H9 (cell line): Measurements from ENCODE around the gene CD226. TPM values are rescaled to one million over a fixed set of nuclear protein-coding genes. Genes with fewer than 3 reads are reported as not detected.

Experiments used
- DNase-seq: peaks from one replicate; pipeline ENCODE4 v3.0.0-alpha.2; 2017
- H2AFZ ChIP-seq: one replicate; pipeline ENCODE4 v1.6.1; 2013; ENCODE audit warnings: mild to moderate bottlenecking, low read length, control low read depth, moderate library complexity
- H2AK5ac ChIP-seq: 2 replicates; pipeline ENCODE4 v1.6.1; 2013; ENCODE audit warnings: low read length, control low read depth, mixed read lengths; ENCODE audit not compliant: insufficient read length
- H2BK120ac ChIP-seq: one replicate; pipeline ENCODE4 v1.6.1; 2013; ENCODE audit warnings: low read depth, mild to moderate bottlenecking, low read length, control low read depth, inconsistent platforms; ENCODE audit not compliant: poor library complexity, severe bottlenecking
- H2BK12ac ChIP-seq: 2 replicates; pipeline ENCODE4 v1.6.1; 2013; ENCODE audit warnings: low read length, control low read depth, mixed read lengths, low read depth; ENCODE audit not compliant: insufficient read length
- H2BK15ac ChIP-seq: 2 replicates; pipeline ENCODE4 v1.6.1; 2013; ENCODE audit warnings: low read depth, low read length, control low read depth
- H2BK20ac ChIP-seq: one replicate; pipeline ENCODE4 v1.6.1; 2013; ENCODE audit warnings: low read depth, mild to moderate bottlenecking, low read length, control low read depth, inconsistent platforms; ENCODE audit not compliant: poor library complexity, severe bottlenecking
- H2BK5ac ChIP-seq: 2 replicates; pipeline ENCODE4 v1.6.1; 2013; ENCODE audit warnings: low read length, control low read depth, mixed read lengths; ENCODE audit not compliant: insufficient read length
- H3K14ac ChIP-seq: 2 replicates; pipeline ENCODE4 v1.6.1; 2013; ENCODE audit warnings: low read length, control low read depth; ENCODE audit not compliant: insufficient read depth
- H3K18ac ChIP-seq: 2 replicates; pipeline ENCODE4 v1.6.1; 2013; ENCODE audit warnings: low read depth, mild to moderate bottlenecking, mixed read lengths, low read length, control low read depth; ENCODE audit not compliant: insufficient read length
- H3K23ac ChIP-seq: 2 replicates; pipeline ENCODE4 v1.6.1; 2013; ENCODE audit warnings: low read length, control low read depth, mixed read lengths, low read depth; ENCODE audit not compliant: insufficient read length
- H3K23me2 ChIP-seq: 2 replicates; pipeline ENCODE4 v1.6.1; 2013; ENCODE audit warnings: low read depth, mild to moderate bottlenecking, mixed read lengths, low read length, control low read depth; ENCODE audit not compliant: insufficient read length, poor library complexity, severe bottlenecking
- H3K27ac ChIP-seq: 2 replicates; pipeline ENCODE4 v1.5.1; 2013; ENCODE audit warnings: low read length, control low read depth, mixed read lengths, low read depth; ENCODE audit not compliant: insufficient read length
- H3K27me3 ChIP-seq: 2 replicates; pipeline ENCODE4 v1.6.1; 2013; ENCODE audit warnings: low read length, control low read depth, inconsistent platforms; ENCODE audit not compliant: insufficient read depth
- H3K4ac ChIP-seq: 2 replicates; pipeline ENCODE4 v1.6.1; 2013; ENCODE audit warnings: low read depth, mild to moderate bottlenecking, control low read depth, inconsistent platforms, low read length, moderate library complexity
- H3K4me1 ChIP-seq: 2 replicates; pipeline ENCODE4 v1.6.1; 2013; ENCODE audit warnings: low read length, control low read depth, inconsistent platforms; ENCODE audit not compliant: insufficient read depth
- H3K4me2 ChIP-seq: 2 replicates; pipeline ENCODE4 v1.6.1; 2013; ENCODE audit warnings: low read length, control low read depth, mixed read lengths; ENCODE audit not compliant: insufficient read length, insufficient read depth
- H3K56ac ChIP-seq: 2 replicates; pipeline ENCODE4 v1.6.1; 2013; ENCODE audit warnings: low read depth, mild to moderate bottlenecking, mixed read lengths, low read length, control low read depth; ENCODE audit not compliant: insufficient read length
- H3K79me1 ChIP-seq: 2 replicates; pipeline ENCODE4 v1.6.1; 2013; ENCODE audit warnings: low read depth, mild to moderate bottlenecking, moderate library complexity, low read length, control low read depth, inconsistent platforms; ENCODE audit not compliant: insufficient read depth, poor library complexity, severe bottlenecking
- H3K79me2 ChIP-seq: 2 replicates; pipeline ENCODE4 v1.6.1; 2013; ENCODE audit warnings: low read length, control low read depth, inconsistent platforms; ENCODE audit not compliant: insufficient read depth
- H3K9ac ChIP-seq: 2 replicates; pipeline ENCODE4 v1.6.1; 2013; ENCODE audit warnings: low read length, control low read depth, mixed read lengths; ENCODE audit not compliant: insufficient read length; ENCODE audit errors: extremely low read depth
- H3K9me3 ChIP-seq: one replicate; pipeline ENCODE4 v1.6.1; 2013; ENCODE audit warnings: low read depth, low read length, inconsistent platforms; ENCODE audit not compliant: control insufficient read depth
- H3T11ph ChIP-seq: one replicate; pipeline ENCODE4 v1.6.1; 2013; ENCODE audit warnings: mild to moderate bottlenecking, low read length, control low read depth, inconsistent platforms
- H4K20me1 ChIP-seq: one replicate; pipeline ENCODE4 v1.6.1; 2013; ENCODE audit not compliant: control insufficient read depth, insufficient read length, insufficient read depth
- H4K5ac ChIP-seq: 2 replicates; pipeline ENCODE4 v1.6.1; 2013; ENCODE audit warnings: low read depth, mild to moderate bottlenecking, mixed read lengths, low read length, control low read depth; ENCODE audit not compliant: insufficient read length
- H4K8ac ChIP-seq: replicated peaks from 2 replicates; pipeline ENCODE4 v1.6.1; 2013; ENCODE audit warnings: low read length, control low read depth, mixed read lengths, low read depth; ENCODE audit not compliant: insufficient read length
- H4K91ac ChIP-seq: 2 replicates; pipeline ENCODE4 v1.6.1; 2013; ENCODE audit warnings: low read depth, mild to moderate bottlenecking, moderate library complexity, mixed read lengths, low read length, control low read depth; ENCODE audit not compliant: insufficient read length
- H3K27ac Mint-ChIP-seq, 3 experiments: 2 replicates in 2 of 3; 3 replicates in 1 of 3; pipeline ENCODE4 v1.8.0; 2020 to 2021; ENCODE audit warnings: mixed read lengths in 3 of 3, mild to moderate bottlenecking in 1 of 3, moderate library complexity in 1 of 3
- H3K27me3 Mint-ChIP-seq: 2 replicates; pipeline ENCODE4 v1.8.0; 2021; ENCODE audit warnings: low read depth, mild to moderate bottlenecking, moderate library complexity, mixed read lengths
- H3K36me3 Mint-ChIP-seq, 3 experiments: 2 replicates in 2 of 3; 3 replicates in 1 of 3; pipeline ENCODE4 v1.8.0; 2020 to 2021; ENCODE audit warnings: low read depth in 3 of 3, mixed read lengths in 3 of 3; ENCODE audit not compliant: insufficient read depth in 1 of 3
- H3K4me1 Mint-ChIP-seq, 2 experiments: 2 replicates each; pipeline ENCODE4 v1.8.0; 2020; ENCODE audit warnings: mixed read lengths in 2 of 2
- H3K4me3 Mint-ChIP-seq, 2 experiments: 2 replicates in 1 of 2; 3 replicates in 1 of 2; pipeline ENCODE4 v1.8.0; 2020 to 2021; ENCODE audit warnings: mild to moderate bottlenecking in 2 of 2, mixed read lengths in 2 of 2, moderate library complexity in 1 of 2
- H3K9me3 Mint-ChIP-seq, 2 experiments: 2 replicates in 1 of 2; 3 replicates in 1 of 2; pipeline ENCODE4 v1.8.0; 2020; ENCODE audit warnings: mild to moderate bottlenecking in 2 of 2, mixed read lengths in 2 of 2, moderate library complexity in 1 of 2
- CTCF ChIP-seq: fragments of 200-600 bp; sonication (generic); conservative IDR thresholded peaks from 3 replicates; pipeline ENCODE4 v1.8.0; 2021; ENCODE audit warnings: antibody characterized with exemption, mild to moderate bottlenecking
- WGBS: extraction: QIAGEN DNeasy Blood & Tissue Kit; methylation state at CpG from one replicate; pipeline ENCODE4 v1.1.7; 2013; ENCODE audit warnings: missing lambda C conversion rate, low lambda C conversion rate, mixed read lengths; ENCODE audit not compliant: insufficient read length; ENCODE audit errors: extremely low coverage; 5-methylcytosine and 5-hydroxymethylcytosine counted together
- total RNA-seq: library from RNA; stranded (reverse); gene quantifications from 2 replicates; pipeline ENCODE4 v1.2.1, GENCODE V29; 2021

The CD226 gene
- total RNA-seq, 1 experiment from 2014 or later = not detected

GRCh38 chr18:69889009-69889408, 58.7 kb downstream of the CD226 start:
- Histone ChIP-seq H2BK5ac (no peak overlapping the region), H3K4ac (no peak overlapping the region), H2BK12ac (no peak overlapping the region), H3K9me3 (no peaks in the 10 kb centered on the region), H3K56ac (no peak overlapping the region), H3T11ph (no peak overlapping the region), H3K9ac (no peak overlapping the region), H3K27me3 (no peaks in the 10 kb centered on the region), H3K18ac (no peak overlapping the region), H3K14ac (no peak overlapping the region), H3K23ac (no peak overlapping the region), H3K79me2 (no peaks in the 10 kb centered on the region), H3K27ac (no peak overlapping the region), H2BK20ac (no peak overlapping the region), H3K4me1 (no peaks in the 10 kb centered on the region), H4K5ac (no peak overlapping the region), H3K23me2 (no peaks in the 10 kb centered on the region), H2BK15ac (no peak overlapping the region), H2BK120ac (no peak overlapping the region), H3K79me1 (no peaks in the 10 kb centered on the region), H4K20me1 (no peaks in the 10 kb centered on the region), H4K91ac (no peak overlapping the region), H2AFZ (no peak overlapping the region), H3K4me2 (no peak overlapping the region), H4K8ac (no peak overlapping the region), H2AK5ac (no peak overlapping the region)
- no peak for TF ChIP-seq CTCF
- Mint-ChIP-seq H3K4me1 (peaks cover 8 to 12% of the 10 kb centered on the region in 2 experiments), H3K36me3 (peaks cover 0 to 6% (median 0%) of the 10 kb centered on the region in 3 experiments; a peak in 3 of 7 replicates), H3K27me3 (no peaks in the 10 kb centered on the region), H3K9me3 (peaks cover 0 to 3% of the 10 kb centered on the region in 2 experiments; a peak in 2 of 5 replicates), H3K4me3 (no peak overlapping the region), H3K27ac (no peak overlapping the region)
- no peak for DNase-seq
- no CpG with 5 or more reads among the region's 4 CpGs for WGBS
